ENCODE results near the gene TYROBP. TPM values are rescaled to one million over a fixed set of nuclear protein-coding genes. Genes with fewer than 3 reads are reported as not detected.

TYROBP gene
- total RNA-seq, 1 experiment from 2014 or later: not detected

- CTCF ChIA-PET: interaction anchor here (0.7 kb wide), 1 partner anchor 77 kb away, joined by 9 read pairs; no protein-coding TSS in a partner anchor
These were observed 45.1 kb downstream of the TYROBP start for GRCh38 chr19:35863018-35863417.

DNA sequence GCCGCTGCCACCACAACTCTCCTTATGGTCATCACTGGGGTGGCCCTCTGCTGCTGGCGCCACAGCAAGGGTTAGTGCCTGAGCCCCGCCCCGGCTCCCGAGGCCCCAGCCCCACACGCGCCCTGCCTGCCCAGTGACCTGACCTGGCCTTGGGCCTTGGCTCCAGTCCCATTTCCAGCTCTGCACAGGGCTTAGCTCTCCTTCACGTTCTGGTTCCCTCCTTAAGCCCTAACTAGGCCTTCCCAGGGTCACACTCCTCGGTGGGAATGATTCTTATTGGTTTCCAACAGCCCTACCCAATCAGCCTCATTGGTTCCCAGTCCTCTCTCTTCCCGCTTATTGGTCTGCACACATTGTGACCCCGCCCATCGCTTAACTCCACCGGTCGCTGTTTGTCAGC lies 45.6 kb downstream of the TYROBP start:
- peaks cover 3% of the 10 kb centered on the region for H3K27me3 ChIP-seq (replicated peaks; ENCODE audit: insufficient read depth, low read depth, low read length, poor library complexity)
- TF ChIP-seq CTCF (conservative IDR thresholded peaks at IDR 0.05; ENCODE audit: low read depth, low read length) (no peak), EZH2 (IDR thresholded peaks at IDR 0.05; ENCODE audit: borderline replicate concordance, low read depth, low read length, poor library complexity, severe bottlenecking) (no peak)

More at GRCh38 chr19:35863018-35863417, 45.1 kb downstream of the TYROBP start:
- Histone ChIP-seq H3K27ac (ENCODE audit: low read depth, low read length, poor library complexity, severe bottlenecking) (no peak overlapping the region), H3K4me3 (ENCODE audit: low read depth, low read length, poor library complexity, severe bottlenecking) (no peak overlapping the region), H3K4me1 (ENCODE audit: insufficient read depth, low read length, poor library complexity, severe bottlenecking) (no peaks in the 10 kb centered on the region), H3K36me3 (ENCODE audit: insufficient read depth, low read length, poor library complexity, severe bottlenecking) (no peaks in the 10 kb centered on the region), H3K9me3 (ENCODE audit: low read depth, low read length, poor library complexity, severe bottlenecking) (no peaks in the 10 kb centered on the region), H3K27me3 (replicated peaks; ENCODE audit: insufficient read depth, low read depth, low read length, poor library complexity) (no peaks in the 10 kb centered on the region)
- POLR2A ChIA-PET (ENCODE audit: low non-redundant PET): no interaction called here
- intact Hi-C loops (cut with micrococcal nuclease; ENCODE audit: unreplicated experiment): no loop called here
- DNase-seq (ENCODE audit: low spot score): no peak
- TF ChIP-seq EZH2 (IDR thresholded peaks at IDR 0.05; ENCODE audit: borderline replicate concordance, low read depth, low read length, poor library complexity, severe bottlenecking) (no peak), CTCF (conservative IDR thresholded peaks at IDR 0.05; ENCODE audit: low read depth, low read length) (no peak)
- no TSS peak for BruUV-seq (replicated peaks)

GRCh38 chr19:35861640-35862160 lies 46.4 kb downstream of the TYROBP start:
- peaks cover 10% of the 10 kb centered on the region for H3K27me3 ChIP-seq (replicated peaks; ENCODE audit: insufficient read depth, low read depth, low read length, poor library complexity)
- BruUV-seq (replicated peaks): no TSS peak

More for the DNA sequence above, 45.6 kb downstream of the TYROBP start:
- BruUV-seq (replicated peaks): no TSS peak
- H3K9me3 ChIP-seq (ENCODE audit: low read depth, low read length, poor library complexity, severe bottlenecking): no peaks in the 10 kb centered on the region
- intact Hi-C loops (cut with micrococcal nuclease; ENCODE audit: unreplicated experiment): no loop called here
- H3K27ac ChIP-seq (ENCODE audit: low read depth, low read length, poor library complexity, severe bottlenecking): no peak overlapping the region
- no peaks in the 10 kb centered on the region for H3K36me3 ChIP-seq (ENCODE audit: insufficient read depth, low read length, poor library complexity, severe bottlenecking)
- ChIA-PET POLR2A (ENCODE audit: low non-redundant PET) (no interaction called here), CTCF (no interaction called here)
- H3K4me3 ChIP-seq (ENCODE audit: low read depth, low read length, poor library complexity, severe bottlenecking): no peak overlapping the region
- no peak for DNase-seq (ENCODE audit: low spot score)
- no peaks in the 10 kb centered on the region for H3K4me1 ChIP-seq (ENCODE audit: insufficient read depth, low read length, poor library complexity, severe bottlenecking)

More at GRCh38 chr19:35861640-35862160, 46.4 kb downstream of the TYROBP start:
- Histone ChIP-seq H3K4me3 (ENCODE audit: low read depth, low read length, poor library complexity, severe bottlenecking) (no peak overlapping the region), H3K4me1 (ENCODE audit: insufficient read depth, low read length, poor library complexity, severe bottlenecking) (no peaks in the 10 kb centered on the region), H3K36me3 (ENCODE audit: insufficient read depth, low read length, poor library complexity, severe bottlenecking) (no peaks in the 10 kb centered on the region), H3K9me3 (ENCODE audit: low read depth, low read length, poor library complexity, severe bottlenecking) (no peaks in the 10 kb centered on the region), H3K27ac (ENCODE audit: low read depth, low read length, poor library complexity, severe bottlenecking) (no peak overlapping the region)
- intact Hi-C loops (cut with micrococcal nuclease; ENCODE audit: unreplicated experiment): no loop called here
- TF ChIP-seq CTCF (conservative IDR thresholded peaks at IDR 0.05; ENCODE audit: low read depth, low read length) (no peak), EZH2 (IDR thresholded peaks at IDR 0.05; ENCODE audit: borderline replicate concordance, low read depth, low read length, poor library complexity, severe bottlenecking) (no peak)
- CTCF ChIA-PET: no interaction called here
- no peak for DNase-seq (ENCODE audit: low spot score)
- POLR2A ChIA-PET (ENCODE audit: low non-redundant PET): no interaction called here
